ENCODE measurements around the gene ELMO1.

ELMO1 gene

GRCh38 chr7:37104822-37105518 is 343.7 kb downstream of the ELMO1 start:
- H3K4me3 ChIP-seq (ENCODE audit: low read depth, low read length) = no peak overlapping the region
- TF ChIP-seq POLR2A (IDR thresholded peaks at IDR 0.05; ENCODE audit: extremely low read depth, insufficient read length) (no peak), MYC (IDR thresholded peaks at IDR 0.05; ENCODE audit: low read depth, low read length) (no peak), CTCF (IDR thresholded peaks at IDR 0.05; ENCODE audit: low read depth, low read length) (no peak), MAX (IDR thresholded peaks at IDR 0.05; ENCODE audit: low read depth, low read length) (no peak)
- DNase-seq (ENCODE audit: low read depth) = no peak

- no peak for TF ChIP-seq CTCF (IDR thresholded peaks at IDR 0.05; ENCODE audit: low read depth, low read length)
- TF ChIP-seq POLR2A (IDR thresholded peaks at IDR 0.05; ENCODE audit: extremely low read depth, insufficient read length) = no peak
- no peak for TF ChIP-seq MYC (IDR thresholded peaks at IDR 0.05; ENCODE audit: low read depth, low read length)
- TF ChIP-seq MAX (IDR thresholded peaks at IDR 0.05; ENCODE audit: low read depth, low read length) = no peak
- H3K4me3 ChIP-seq (ENCODE audit: low read depth, low read length) = no peak overlapping the region
- DNase-seq (ENCODE audit: low read depth) = no peak
These were observed 346.0 kb downstream of the ELMO1 start for GRCh38 chr7:37102518-37103137.

- no peak for DNase-seq (ENCODE audit: low read depth)
- TF ChIP-seq MYC (IDR thresholded peaks at IDR 0.05; ENCODE audit: low read depth, low read length) = no peak
- no peak for TF ChIP-seq POLR2A (IDR thresholded peaks at IDR 0.05; ENCODE audit: extremely low read depth, insufficient read length)
- TF ChIP-seq MAX (IDR thresholded peaks at IDR 0.05; ENCODE audit: low read depth, low read length) = no peak
- TF ChIP-seq CTCF (IDR thresholded peaks at IDR 0.05; ENCODE audit: low read depth, low read length) = no peak
- no peak overlapping the region for H3K4me3 ChIP-seq (ENCODE audit: low read depth, low read length)
These were observed 347.8 kb downstream of the ELMO1 start for GRCh38 chr7:37100735-37101331.

GRCh38 chr7:37098762-37099161 is 349.9 kb downstream of the ELMO1 start:
- no peak for DNase-seq (ENCODE audit: low read depth)
- TF ChIP-seq CTCF (IDR thresholded peaks at IDR 0.05; ENCODE audit: low read depth, low read length) = no peak
- TF ChIP-seq MYC (IDR thresholded peaks at IDR 0.05; ENCODE audit: low read depth, low read length) = no peak
- no peak for TF ChIP-seq POLR2A (IDR thresholded peaks at IDR 0.05; ENCODE audit: extremely low read depth, insufficient read length)
- TF ChIP-seq MAX (IDR thresholded peaks at IDR 0.05; ENCODE audit: low read depth, low read length) = no peak
- no peak overlapping the region for H3K4me3 ChIP-seq (ENCODE audit: low read depth, low read length)

GRCh38 chr7:37097983-37098382 is 350.7 kb downstream of the ELMO1 start:
- no peak for DNase-seq (ENCODE audit: low read depth)
- H3K4me3 ChIP-seq (ENCODE audit: low read depth, low read length) = no peak overlapping the region
- TF ChIP-seq POLR2A (IDR thresholded peaks at IDR 0.05; ENCODE audit: extremely low read depth, insufficient read length) (no peak), MAX (IDR thresholded peaks at IDR 0.05; ENCODE audit: low read depth, low read length) (no peak), CTCF (IDR thresholded peaks at IDR 0.05; ENCODE audit: low read depth, low read length) (no peak), MYC (IDR thresholded peaks at IDR 0.05; ENCODE audit: low read depth, low read length) (no peak)

Data from NB4 (cell line).